Right lobe of liver (tissue), 6 donors: ENCODE results near the gene RNF182. TPM values are rescaled to one million over a fixed set of nuclear protein-coding genes. Genes with fewer than 3 reads are reported as not detected.

Experiments used
- ATAC-seq, 4 donors: fragments of 200-7000 bp; cut with Tn5 transposase; one replicate each; pipeline ENCODE4 v1.9.1; 2020; ENCODE audit warnings: mild to moderate bottlenecking in 4 of 4, moderate library complexity in 4 of 4
- DNase-seq, 3 donors: peaks; one replicate each; pipeline ENCODE4 v3.0.0-alpha.2; 2020
- H3K27ac ChIP-seq, 3 donors: fragments of 200-600 bp; one replicate each; pipeline ENCODE4 v1.8.0; 2022
- H3K27me3 ChIP-seq, 2 donors: fragments of 200-600 bp; one replicate each; pipeline ENCODE4 v1.8.0; 2022
- H3K36me3 ChIP-seq, 4 donors: fragments of 200-600 bp; sonication (generic) in 1 of 4; one replicate each; pipeline versions ENCODE4 v1.5.1 to v1.8.0; 2017 to 2022; ENCODE audit warnings: control low read depth in 1 of 4
- H3K4me1 ChIP-seq, 4 donors: fragments of 200-600 bp; sonication (generic) in 1 of 4; one replicate each; pipeline versions ENCODE4 v1.5.1 to v1.8.0; 2017 to 2022; ENCODE audit warnings: control low read depth in 1 of 4
- H3K4me3 ChIP-seq, 3 donors: fragments of 200-600 bp; one replicate each; pipeline ENCODE4 v1.8.0; 2022
- H3K9me3 ChIP-seq, 4 donors: fragments of 200-600 bp; sonication (generic) in 1 of 4; one replicate each; pipeline versions ENCODE4 v1.5.1 to v1.8.0; 2017 to 2022; ENCODE audit warnings: control low read depth in 1 of 4
- POLR2A ChIP-seq: fragments of 450-650 bp; IDR thresholded peaks from one replicate; pipeline ENCODE4 v1.6.1; 2017; ENCODE audit warnings: antibody characterized with exemption, mild to moderate bottlenecking
- WGBS: methylation state at CpG from one replicate; pipeline ENCODE4 v1.1.6; 2018; ENCODE audit warnings: low coverage, low lambda C conversion rate; ENCODE audit not compliant: insufficient coverage; ENCODE audit errors: missing lambda C conversion rate; 5-methylcytosine and 5-hydroxymethylcytosine counted together
- intact Hi-C, 2 donors: fragments of 100-400 bp; cut with DNase I; formaldehyde crosslinking; loops; one replicate each; pipeline versions ENCODE4 v1.11.2 to v1.14.1; 2022
- total RNA-seq, 6 experiments: library from RNA; depleted of rRNA in 2 of 6; stranded (reverse); fragments of >200 nt in 2 of 6; fragmentation: NEBNext Ultra II Directional in 3 of 6; extraction: Animal tissue kit (Norgen Biotek cat#: 25700) in 3 of 6; gene quantifications; one replicate each; pipeline versions ENCODE4 v1.1.0 to v1.2.4, GENCODE V29; 2016 to 2023
- TF ChIP-seq, protein P1 (sequence below), 4 donors: fragments of 200-600 bp in 3 of 4; fragments of 450-650 bp in 1 of 4; IDR thresholded peaks; one replicate each; pipeline versions ENCODE4 v1.5.1 to v1.8.0; 2016 to 2022; ENCODE audit warnings: antibody characterized with exemption in 4 of 4, mild to moderate bottlenecking in 2 of 4
- donor health status: DM: no; HTN: yes; CAD: no.
- donor health status: DM: no; HTN: no; CAD: no.
- donor health status: DM: no; HTN: no; CAD: no.
- donor health status: DM: no; HTN: yes; CAD: no.
- donor health status: DM: no; HTN: yes; CAD: no.

The RNF182 gene
- total RNA-seq, 6 experiments from 2014 or later, result not detected

DNA sequence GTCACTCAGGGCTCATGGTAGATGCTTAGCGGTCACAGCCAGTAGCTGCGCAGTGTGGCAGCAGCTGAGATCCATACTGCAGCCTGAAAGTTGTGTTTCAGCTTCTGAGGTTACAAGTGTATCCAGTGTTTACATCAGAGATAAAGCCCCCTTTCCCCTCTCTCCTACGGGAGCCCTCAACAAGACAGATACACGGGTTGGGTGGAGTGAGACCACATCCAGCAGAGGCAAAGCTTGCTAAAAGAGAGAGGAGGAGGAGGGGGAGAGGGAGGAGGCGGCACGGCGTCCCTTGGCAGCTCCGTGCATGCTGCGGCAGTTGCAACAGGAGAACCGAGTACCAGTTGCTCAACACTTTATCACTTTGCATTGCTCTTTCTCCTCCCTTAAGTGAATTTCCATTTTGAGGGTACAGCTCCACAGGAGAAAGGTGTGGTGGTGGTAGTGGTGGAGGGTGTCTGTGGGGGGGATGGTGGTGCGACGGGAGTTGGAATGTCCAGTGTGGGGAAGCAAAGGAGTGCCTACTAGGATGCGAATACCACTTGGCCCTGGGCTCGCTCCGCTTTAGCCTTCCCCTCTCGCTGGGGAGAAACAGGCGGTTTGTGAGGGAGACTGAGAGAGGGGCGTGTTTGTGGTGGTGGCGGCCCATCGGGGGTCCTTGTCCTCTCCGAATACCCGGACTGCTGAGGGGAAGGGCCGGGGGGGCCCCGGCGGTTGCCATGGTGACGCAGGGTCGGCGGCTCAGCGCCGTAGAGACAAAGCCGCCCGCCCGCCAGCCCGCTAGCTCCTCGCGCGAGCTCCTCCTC, 405 bp upstream of the RNF182 start:
- H3K4me3 ChIP-seq, result peak overlapping the region in 1 of 3 donors; percentile 9
- peaks cover 9 to 14% of the 10 kb centered on the region in 2 donors for H3K27me3 ChIP-seq
- intact Hi-C loops, result no loop called here
- peaks cover 0 to 5% (median 0%) of the 10 kb centered on the region in 4 donors for H3K4me1 ChIP-seq
- 7% methylated on average over 13 of the region's 37 CpGs for WGBS
- peak; percentile 40 to 63 (median 54) for ATAC-seq
- H3K36me3 ChIP-seq, result no peaks in the 10 kb centered on the region
- peak in 2 of 3 donors; percentile 35 to 58 for DNase-seq
- TF ChIP-seq, protein P1, sequence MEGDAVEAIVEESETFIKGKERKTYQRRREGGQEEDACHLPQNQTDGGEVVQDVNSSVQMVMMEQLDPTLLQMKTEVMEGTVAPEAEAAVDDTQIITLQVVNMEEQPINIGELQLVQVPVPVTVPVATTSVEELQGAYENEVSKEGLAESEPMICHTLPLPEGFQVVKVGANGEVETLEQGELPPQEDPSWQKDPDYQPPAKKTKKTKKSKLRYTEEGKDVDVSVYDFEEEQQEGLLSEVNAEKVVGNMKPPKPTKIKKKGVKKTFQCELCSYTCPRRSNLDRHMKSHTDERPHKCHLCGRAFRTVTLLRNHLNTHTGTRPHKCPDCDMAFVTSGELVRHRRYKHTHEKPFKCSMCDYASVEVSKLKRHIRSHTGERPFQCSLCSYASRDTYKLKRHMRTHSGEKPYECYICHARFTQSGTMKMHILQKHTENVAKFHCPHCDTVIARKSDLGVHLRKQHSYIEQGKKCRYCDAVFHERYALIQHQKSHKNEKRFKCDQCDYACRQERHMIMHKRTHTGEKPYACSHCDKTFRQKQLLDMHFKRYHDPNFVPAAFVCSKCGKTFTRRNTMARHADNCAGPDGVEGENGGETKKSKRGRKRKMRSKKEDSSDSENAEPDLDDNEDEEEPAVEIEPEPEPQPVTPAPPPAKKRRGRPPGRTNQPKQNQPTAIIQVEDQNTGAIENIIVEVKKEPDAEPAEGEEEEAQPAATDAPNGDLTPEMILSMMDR (IDR thresholded peaks at IDR 0.05), result no peak
- TF ChIP-seq POLR2A, result no peak
- H3K27ac ChIP-seq, result no peak overlapping the region
- no peaks in the 10 kb centered on the region for H3K9me3 ChIP-seq

DNA sequence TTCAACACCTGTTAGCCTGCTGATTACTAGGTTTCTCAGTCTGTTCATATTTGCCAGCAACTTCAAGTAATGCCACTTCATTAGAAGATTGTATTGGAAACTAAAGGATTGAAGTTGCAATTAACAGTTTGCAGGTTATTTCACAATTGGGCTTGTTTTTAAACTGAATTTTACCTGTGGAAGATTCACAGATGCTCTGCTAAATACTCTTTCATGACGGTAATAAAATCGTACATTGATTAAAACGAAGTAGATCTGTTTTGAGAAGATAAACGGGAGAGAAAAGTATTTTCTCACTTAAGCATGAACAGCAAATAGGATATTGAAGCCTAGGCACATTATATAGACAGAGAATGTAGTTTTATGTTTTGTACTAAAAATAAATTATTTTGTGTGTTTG, 1.6 kb downstream of the RNF182 start:
- no peak for TF ChIP-seq POLR2A
- TF ChIP-seq, protein P1 (IDR thresholded peaks at IDR 0.05), result no peak
- Histone ChIP-seq H3K27ac (no peak overlapping the region), H3K4me3 (no peak overlapping the region), H3K36me3 (no peaks in the 10 kb centered on the region), H3K4me1 (peaks cover 0 to 5% (median 0%) of the 10 kb centered on the region in 4 donors), H3K27me3 (peaks cover 9 to 12% of the 10 kb centered on the region in 2 donors), H3K9me3 (no peaks in the 10 kb centered on the region)
- ATAC-seq (no peak), DNase-seq (no peak)
- intact Hi-C loops, result no loop called here
- WGBS, result 46% methylated on average over 4 of the region's 4 CpGs

DNA sequence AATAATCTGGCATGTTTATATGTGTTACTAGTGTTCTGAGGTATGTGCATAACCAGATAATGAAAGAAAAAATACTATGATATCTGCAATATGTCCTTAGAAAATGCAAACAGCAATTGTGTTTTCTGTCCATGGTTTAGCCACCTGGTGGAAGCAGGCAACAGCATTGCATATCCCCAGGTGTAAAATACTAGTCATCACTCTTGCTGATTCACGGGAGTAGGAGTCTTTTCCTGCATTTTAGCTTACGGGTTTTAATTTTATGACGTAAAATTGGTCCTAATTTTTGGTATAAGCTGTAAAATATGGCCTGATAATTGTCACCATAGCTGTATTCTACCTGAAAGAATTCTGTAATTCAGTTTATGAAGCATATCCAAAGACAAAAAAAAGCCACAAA, 2.5 kb downstream of the RNF182 start:
- intact Hi-C loops, result no loop called here
- ATAC-seq, result no peak
- 50% methylated on average over 3 of the region's 3 CpGs for WGBS

DNA sequence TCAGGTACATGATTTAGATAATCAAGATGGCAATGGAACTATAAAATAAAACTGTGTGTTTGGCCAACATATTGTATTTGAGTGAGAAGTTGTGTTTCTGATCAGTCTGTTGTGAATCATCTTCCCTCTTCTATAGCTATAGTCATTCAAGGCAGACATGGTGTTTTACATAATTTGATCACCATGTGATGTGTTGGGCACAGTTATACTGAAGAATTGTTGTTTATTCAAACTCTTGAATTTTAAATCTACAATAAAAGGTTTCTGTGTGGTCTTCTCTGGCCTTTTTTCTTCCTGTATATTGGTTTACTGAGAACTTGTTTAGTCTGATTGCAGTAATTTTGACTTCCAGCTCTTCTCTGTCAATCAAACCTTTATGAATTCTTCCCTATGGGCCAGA, 4.4 kb downstream of the RNF182 start:
- no peaks in the 10 kb centered on the region for H3K9me3 ChIP-seq
- intact Hi-C loops, result no loop called here
- no peak for TF ChIP-seq POLR2A
- TF ChIP-seq, protein P1 (IDR thresholded peaks at IDR 0.05), result no peak
- no peaks in the 10 kb centered on the region for H3K36me3 ChIP-seq
- no peak for ATAC-seq
- no peak overlapping the region for H3K4me3 ChIP-seq
- no peak overlapping the region for H3K27ac ChIP-seq
- H3K27me3 ChIP-seq, result peaks cover 9 to 10% of the 10 kb centered on the region in 2 donors
- no peak for DNase-seq
- peaks cover 0 to 5% (median 0%) of the 10 kb centered on the region in 4 donors for H3K4me1 ChIP-seq

More for the DNA sequence above, 2.5 kb downstream of the RNF182 start:
- no peak for TF ChIP-seq POLR2A
- TF ChIP-seq, protein P1 (IDR thresholded peaks at IDR 0.05), result no peak
- no peak for DNase-seq
- Histone ChIP-seq H3K4me3 (no peak overlapping the region), H3K4me1 (peaks cover 0 to 5% (median 0%) of the 10 kb centered on the region in 4 donors), H3K27ac (no peak overlapping the region), H3K9me3 (no peaks in the 10 kb centered on the region), H3K27me3 (peaks cover 9 to 10% of the 10 kb centered on the region in 2 donors), H3K36me3 (no peaks in the 10 kb centered on the region)
